WTC11 (cell line): ENCODE measurements around the gene PLCB2. TPM values are rescaled to one million over a fixed set of nuclear protein-coding genes. Genes with fewer than 3 reads are reported as not detected.
A peak's percentile ranks its signal among the peaks of the same experiment; 100 is the strongest.

Experiments
- FOXK1 ChIP-seq: sonication (generic); formaldehyde crosslinking; IDR thresholded peaks from 2 replicates; pipeline ENCODE4 v1.8.0; 2022; ENCODE audit warnings: mild to moderate bottlenecking, moderate library complexity, missing genetic modification reagents
- JUN ChIP-seq: sonication (generic); formaldehyde crosslinking; IDR thresholded peaks from 2 replicates; pipeline ENCODE4 v1.8.0; 2023; ENCODE audit warnings: mild to moderate bottlenecking, missing genetic modification reagents
- KAT7 ChIP-seq: sonication (generic); formaldehyde crosslinking; IDR thresholded peaks from 2 replicates; pipeline ENCODE4 v1.8.1; 2023; ENCODE audit warnings: missing genetic modification reagents, mild to moderate bottlenecking, borderline replicate concordance
- NFATC4 ChIP-seq: fragments of 250-450 bp; sonication (Bioruptor Pico); IDR thresholded peaks from 2 replicates; pipeline ENCODE4 v1.9.0; 2021; ENCODE audit warnings: mild to moderate bottlenecking
- NFE2L1 ChIP-seq: sonication (generic); formaldehyde crosslinking; IDR thresholded peaks from 2 replicates; pipeline ENCODE4 v1.8.1; 2023; ENCODE audit warnings: missing genetic modification reagents
- NR1H2 ChIP-seq: sonication (generic); formaldehyde crosslinking; IDR thresholded peaks from 2 replicates; pipeline ENCODE4 v1.9.0; 2021; ENCODE audit warnings: mild to moderate bottlenecking, moderate library complexity, missing genetic modification reagents
- PRRX2 ChIP-seq: fragments of 250-450 bp; sonication (Bioruptor Pico); IDR thresholded peaks from 2 replicates; pipeline ENCODE4 v1.8.0; 2021; ENCODE audit warnings: mild to moderate bottlenecking
- RORB ChIP-seq: fragments of 250-450 bp; sonication (Bioruptor Pico); IDR thresholded peaks from 2 replicates; pipeline ENCODE4 v1.9.0; 2021; ENCODE audit warnings: mild to moderate bottlenecking
- SMAD3 ChIP-seq: sonication (generic); formaldehyde crosslinking; IDR thresholded peaks from 2 replicates; pipeline ENCODE4 v1.8.0; 2022; ENCODE audit warnings: missing genetic modification reagents, mild to moderate bottlenecking, borderline replicate concordance
- TEAD4 ChIP-seq: sonication (generic); formaldehyde crosslinking; IDR thresholded peaks from 2 replicates; pipeline ENCODE4 v1.8.0; 2022; ENCODE audit warnings: mild to moderate bottlenecking, missing genetic modification reagents
- ZNF121 ChIP-seq: sonication (generic); formaldehyde crosslinking; IDR thresholded peaks from 2 replicates; pipeline ENCODE4 v1.8.0; 2023; ENCODE audit warnings: missing genetic modification reagents
- ZNF263 ChIP-seq: sonication (generic); formaldehyde crosslinking; IDR thresholded peaks from 2 replicates; pipeline ENCODE4 v1.8.1; 2022; ENCODE audit warnings: low read depth, mild to moderate bottlenecking, moderate library complexity, missing genetic modification reagents
- ZNF423 ChIP-seq: fragments of 250-450 bp; sonication (Bioruptor Pico); IDR thresholded peaks from 2 replicates; pipeline ENCODE4 v2.1.2; 2022; ENCODE audit warnings: mild to moderate bottlenecking, moderate library complexity
- ZNF671 ChIP-seq: fragments of 250-450 bp; sonication (Bioruptor Pico); IDR thresholded peaks from 2 replicates; pipeline ENCODE4 v1.8.0; 2021; ENCODE audit warnings: mild to moderate bottlenecking
- total RNA-seq: library from RNA; stranded (reverse); gene quantifications from 3 replicates; pipeline ENCODE4 v1.2.3, GENCODE V29; 2021
- TF ChIP-seq, protein P1 (sequence below): fragments of 250-450 bp; sonication (Bioruptor Pico); IDR thresholded peaks from 2 replicates; pipeline ENCODE4 v1.9.0; 2021; ENCODE audit warnings: mild to moderate bottlenecking, borderline replicate concordance
- TF ChIP-seq, protein P2 (sequence below): fragments of 250-450 bp; sonication (Bioruptor Pico); IDR thresholded peaks from 2 replicates; pipeline ENCODE4 v1.9.0; 2021; ENCODE audit warnings: mild to moderate bottlenecking
- TF ChIP-seq, protein P3 (sequence below): sonication (generic); formaldehyde crosslinking; IDR thresholded peaks from 2 replicates; pipeline ENCODE4 v1.8.0; 2023; ENCODE audit warnings: missing genetic modification reagents, mild to moderate bottlenecking, borderline replicate concordance
- TF ChIP-seq, protein P4 (sequence below): fragments of 250-450 bp; sonication (Bioruptor Pico); conservative IDR thresholded peaks from 2 replicates; pipeline ENCODE4 v1.9.0; 2021; ENCODE audit warnings: mild to moderate bottlenecking
- TF ChIP-seq, protein P5 (sequence below): sonication (generic); formaldehyde crosslinking; IDR thresholded peaks from 2 replicates; pipeline ENCODE4 v1.8.0; 2022; ENCODE audit warnings: mild to moderate bottlenecking, missing genetic modification reagents
- TF ChIP-seq, protein P6 (sequence below): sonication (generic); formaldehyde crosslinking; IDR thresholded peaks from 2 replicates; pipeline ENCODE4 v1.8.0; 2022; ENCODE audit warnings: mild to moderate bottlenecking, missing genetic modification reagents
- TF ChIP-seq, protein P7 (sequence below): sonication (generic); formaldehyde crosslinking; IDR thresholded peaks from 2 replicates; pipeline ENCODE4 v1.8.1; 2022; ENCODE audit warnings: low read depth, mild to moderate bottlenecking, moderate library complexity, missing genetic modification reagents, borderline replicate concordance

The PLCB2 gene
- total RNA-seq, 1 experiment from 2014 or later, result 15.2 TPM

DNA sequence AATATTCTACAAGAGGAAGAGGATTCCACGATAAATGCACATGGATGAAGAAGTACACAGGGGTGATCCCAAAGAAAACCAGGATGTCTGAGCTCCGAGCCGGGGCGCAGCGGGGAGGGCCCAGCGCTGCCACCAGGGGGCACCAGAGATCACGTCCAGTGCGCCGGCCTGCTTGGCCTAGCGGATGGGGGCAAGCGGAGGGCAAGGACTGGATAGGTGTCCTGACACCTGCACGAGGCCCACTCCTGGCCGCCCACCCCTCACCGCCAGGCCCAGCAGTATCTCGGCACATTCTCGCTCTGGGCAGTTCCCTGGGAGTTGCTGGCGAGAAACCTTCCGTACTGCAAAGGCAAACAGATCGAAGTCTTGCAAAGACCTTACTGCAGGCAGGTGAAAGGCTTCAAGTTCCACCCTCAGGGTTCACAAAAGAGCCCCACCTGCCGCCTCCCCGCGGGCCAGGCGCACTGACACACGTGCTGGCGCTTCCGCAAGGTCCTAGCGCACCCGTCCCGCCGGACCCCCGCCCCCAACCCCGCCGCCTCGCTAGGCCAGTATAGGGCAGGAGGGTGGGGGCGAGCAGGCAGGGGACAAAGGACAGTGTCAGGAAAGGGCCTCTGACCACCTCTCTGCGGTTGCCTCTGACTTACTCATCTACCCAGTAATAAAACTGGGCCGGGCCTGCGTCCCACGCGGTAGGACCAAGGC is 28.1 kb downstream of the PLCB2 start (continued):
- TF ChIP-seq, protein P1, sequence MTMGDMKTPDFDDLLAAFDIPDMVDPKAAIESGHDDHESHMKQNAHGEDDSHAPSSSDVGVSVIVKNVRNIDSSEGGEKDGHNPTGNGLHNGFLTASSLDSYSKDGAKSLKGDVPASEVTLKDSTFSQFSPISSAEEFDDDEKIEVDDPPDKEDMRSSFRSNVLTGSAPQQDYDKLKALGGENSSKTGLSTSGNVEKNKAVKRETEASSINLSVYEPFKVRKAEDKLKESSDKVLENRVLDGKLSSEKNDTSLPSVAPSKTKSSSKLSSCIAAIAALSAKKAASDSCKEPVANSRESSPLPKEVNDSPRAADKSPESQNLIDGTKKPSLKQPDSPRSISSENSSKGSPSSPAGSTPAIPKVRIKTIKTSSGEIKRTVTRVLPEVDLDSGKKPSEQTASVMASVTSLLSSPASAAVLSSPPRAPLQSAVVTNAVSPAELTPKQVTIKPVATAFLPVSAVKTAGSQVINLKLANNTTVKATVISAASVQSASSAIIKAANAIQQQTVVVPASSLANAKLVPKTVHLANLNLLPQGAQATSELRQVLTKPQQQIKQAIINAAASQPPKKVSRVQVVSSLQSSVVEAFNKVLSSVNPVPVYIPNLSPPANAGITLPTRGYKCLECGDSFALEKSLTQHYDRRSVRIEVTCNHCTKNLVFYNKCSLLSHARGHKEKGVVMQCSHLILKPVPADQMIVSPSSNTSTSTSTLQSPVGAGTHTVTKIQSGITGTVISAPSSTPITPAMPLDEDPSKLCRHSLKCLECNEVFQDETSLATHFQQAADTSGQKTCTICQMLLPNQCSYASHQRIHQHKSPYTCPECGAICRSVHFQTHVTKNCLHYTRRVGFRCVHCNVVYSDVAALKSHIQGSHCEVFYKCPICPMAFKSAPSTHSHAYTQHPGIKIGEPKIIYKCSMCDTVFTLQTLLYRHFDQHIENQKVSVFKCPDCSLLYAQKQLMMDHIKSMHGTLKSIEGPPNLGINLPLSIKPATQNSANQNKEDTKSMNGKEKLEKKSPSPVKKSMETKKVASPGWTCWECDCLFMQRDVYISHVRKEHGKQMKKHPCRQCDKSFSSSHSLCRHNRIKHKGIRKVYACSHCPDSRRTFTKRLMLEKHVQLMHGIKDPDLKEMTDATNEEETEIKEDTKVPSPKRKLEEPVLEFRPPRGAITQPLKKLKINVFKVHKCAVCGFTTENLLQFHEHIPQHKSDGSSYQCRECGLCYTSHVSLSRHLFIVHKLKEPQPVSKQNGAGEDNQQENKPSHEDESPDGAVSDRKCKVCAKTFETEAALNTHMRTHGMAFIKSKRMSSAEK (CRISPR knock-in tag), result no peak
- TF ChIP-seq ZNF263 (CRISPR knock-in tag) (0 out of 2 replicates have a peak, but pooled peaks have one; percentile 0), TEAD4 (CRISPR knock-in tag) (no peak), ZNF423 (CRISPR knock-in tag) (no peak), PRRX2 (no peak), ZNF671 (CRISPR knock-in tag) (no peak), KAT7 (CRISPR knock-in tag) (peak; percentile 64; the same call in 1 of the 2 replicates), NR1H2 (no peak), RORB (no peak), NFE2L1 (peak; percentile 67; the same call in 1 of the 2 replicates), FOXK1 (CRISPR knock-in tag) (peak; percentile 87; the same call in 1 of the 2 replicates), JUN (CRISPR knock-in tag) (0 out of 2 replicates have a peak, but pooled peaks have one; percentile 53), SMAD3 (no peak; the same call in 1 of the 2 replicates), NFATC4 (CRISPR knock-in tag) (no peak), ZNF121 (CRISPR knock-in tag) (no peak)
- TF ChIP-seq, protein P2, sequence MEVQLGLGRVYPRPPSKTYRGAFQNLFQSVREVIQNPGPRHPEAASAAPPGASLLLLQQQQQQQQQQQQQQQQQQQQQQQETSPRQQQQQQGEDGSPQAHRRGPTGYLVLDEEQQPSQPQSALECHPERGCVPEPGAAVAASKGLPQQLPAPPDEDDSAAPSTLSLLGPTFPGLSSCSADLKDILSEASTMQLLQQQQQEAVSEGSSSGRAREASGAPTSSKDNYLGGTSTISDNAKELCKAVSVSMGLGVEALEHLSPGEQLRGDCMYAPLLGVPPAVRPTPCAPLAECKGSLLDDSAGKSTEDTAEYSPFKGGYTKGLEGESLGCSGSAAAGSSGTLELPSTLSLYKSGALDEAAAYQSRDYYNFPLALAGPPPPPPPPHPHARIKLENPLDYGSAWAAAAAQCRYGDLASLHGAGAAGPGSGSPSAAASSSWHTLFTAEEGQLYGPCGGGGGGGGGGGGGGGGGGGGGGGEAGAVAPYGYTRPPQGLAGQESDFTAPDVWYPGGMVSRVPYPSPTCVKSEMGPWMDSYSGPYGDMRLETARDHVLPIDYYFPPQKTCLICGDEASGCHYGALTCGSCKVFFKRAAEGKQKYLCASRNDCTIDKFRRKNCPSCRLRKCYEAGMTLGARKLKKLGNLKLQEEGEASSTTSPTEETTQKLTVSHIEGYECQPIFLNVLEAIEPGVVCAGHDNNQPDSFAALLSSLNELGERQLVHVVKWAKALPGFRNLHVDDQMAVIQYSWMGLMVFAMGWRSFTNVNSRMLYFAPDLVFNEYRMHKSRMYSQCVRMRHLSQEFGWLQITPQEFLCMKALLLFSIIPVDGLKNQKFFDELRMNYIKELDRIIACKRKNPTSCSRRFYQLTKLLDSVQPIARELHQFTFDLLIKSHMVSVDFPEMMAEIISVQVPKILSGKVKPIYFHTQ (CRISPR knock-in tag), result no peak
- TF ChIP-seq, protein P3, sequence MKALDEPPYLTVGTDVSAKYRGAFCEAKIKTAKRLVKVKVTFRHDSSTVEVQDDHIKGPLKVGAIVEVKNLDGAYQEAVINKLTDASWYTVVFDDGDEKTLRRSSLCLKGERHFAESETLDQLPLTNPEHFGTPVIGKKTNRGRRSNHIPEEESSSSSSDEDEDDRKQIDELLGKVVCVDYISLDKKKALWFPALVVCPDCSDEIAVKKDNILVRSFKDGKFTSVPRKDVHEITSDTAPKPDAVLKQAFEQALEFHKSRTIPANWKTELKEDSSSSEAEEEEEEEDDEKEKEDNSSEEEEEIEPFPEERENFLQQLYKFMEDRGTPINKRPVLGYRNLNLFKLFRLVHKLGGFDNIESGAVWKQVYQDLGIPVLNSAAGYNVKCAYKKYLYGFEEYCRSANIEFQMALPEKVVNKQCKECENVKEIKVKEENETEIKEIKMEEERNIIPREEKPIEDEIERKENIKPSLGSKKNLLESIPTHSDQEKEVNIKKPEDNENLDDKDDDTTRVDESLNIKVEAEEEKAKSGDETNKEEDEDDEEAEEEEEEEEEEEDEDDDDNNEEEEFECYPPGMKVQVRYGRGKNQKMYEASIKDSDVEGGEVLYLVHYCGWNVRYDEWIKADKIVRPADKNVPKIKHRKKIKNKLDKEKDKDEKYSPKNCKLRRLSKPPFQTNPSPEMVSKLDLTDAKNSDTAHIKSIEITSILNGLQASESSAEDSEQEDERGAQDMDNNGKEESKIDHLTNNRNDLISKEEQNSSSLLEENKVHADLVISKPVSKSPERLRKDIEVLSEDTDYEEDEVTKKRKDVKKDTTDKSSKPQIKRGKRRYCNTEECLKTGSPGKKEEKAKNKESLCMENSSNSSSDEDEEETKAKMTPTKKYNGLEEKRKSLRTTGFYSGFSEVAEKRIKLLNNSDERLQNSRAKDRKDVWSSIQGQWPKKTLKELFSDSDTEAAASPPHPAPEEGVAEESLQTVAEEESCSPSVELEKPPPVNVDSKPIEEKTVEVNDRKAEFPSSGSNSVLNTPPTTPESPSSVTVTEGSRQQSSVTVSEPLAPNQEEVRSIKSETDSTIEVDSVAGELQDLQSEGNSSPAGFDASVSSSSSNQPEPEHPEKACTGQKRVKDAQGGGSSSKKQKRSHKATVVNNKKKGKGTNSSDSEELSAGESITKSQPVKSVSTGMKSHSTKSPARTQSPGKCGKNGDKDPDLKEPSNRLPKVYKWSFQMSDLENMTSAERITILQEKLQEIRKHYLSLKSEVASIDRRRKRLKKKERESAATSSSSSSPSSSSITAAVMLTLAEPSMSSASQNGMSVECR (CRISPR knock-in tag), result peak; percentile 95
- TF ChIP-seq, protein P4, sequence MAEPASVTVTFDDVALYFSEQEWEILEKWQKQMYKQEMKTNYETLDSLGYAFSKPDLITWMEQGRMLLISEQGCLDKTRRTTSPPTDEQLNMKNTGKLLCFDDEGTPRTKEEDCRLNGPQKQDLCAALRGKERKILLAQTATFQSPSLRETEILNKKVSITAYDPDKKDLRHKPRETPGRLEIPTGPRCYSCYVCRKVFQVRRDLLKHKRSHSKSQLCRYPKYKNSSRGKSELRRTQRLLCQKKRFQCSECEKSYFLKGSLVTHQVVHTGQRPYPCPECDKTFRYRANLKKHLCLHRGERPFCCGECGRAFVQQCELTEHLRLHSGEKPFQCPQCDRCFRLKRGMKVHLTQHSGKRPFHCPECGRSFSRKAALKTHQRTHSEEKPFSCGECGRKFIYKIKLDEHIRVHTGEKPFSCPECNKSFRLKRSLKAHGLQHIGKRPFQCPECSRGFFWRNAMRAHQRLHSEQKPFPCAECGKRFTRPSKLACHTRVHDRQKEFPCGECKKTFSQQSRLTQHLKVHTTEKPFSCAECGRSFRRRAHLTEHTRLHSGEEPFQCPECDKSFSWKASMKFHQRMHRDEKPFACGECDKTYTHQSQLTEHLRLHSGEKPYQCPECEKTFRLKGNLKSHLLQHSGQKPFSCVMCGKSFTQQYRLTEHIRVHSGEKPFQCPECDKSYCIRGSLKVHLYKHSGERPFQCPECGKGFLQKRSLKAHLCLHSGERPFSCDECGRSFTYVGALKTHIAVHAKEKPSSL (CRISPR knock-in tag), result no peak
- TF ChIP-seq, protein P5, sequence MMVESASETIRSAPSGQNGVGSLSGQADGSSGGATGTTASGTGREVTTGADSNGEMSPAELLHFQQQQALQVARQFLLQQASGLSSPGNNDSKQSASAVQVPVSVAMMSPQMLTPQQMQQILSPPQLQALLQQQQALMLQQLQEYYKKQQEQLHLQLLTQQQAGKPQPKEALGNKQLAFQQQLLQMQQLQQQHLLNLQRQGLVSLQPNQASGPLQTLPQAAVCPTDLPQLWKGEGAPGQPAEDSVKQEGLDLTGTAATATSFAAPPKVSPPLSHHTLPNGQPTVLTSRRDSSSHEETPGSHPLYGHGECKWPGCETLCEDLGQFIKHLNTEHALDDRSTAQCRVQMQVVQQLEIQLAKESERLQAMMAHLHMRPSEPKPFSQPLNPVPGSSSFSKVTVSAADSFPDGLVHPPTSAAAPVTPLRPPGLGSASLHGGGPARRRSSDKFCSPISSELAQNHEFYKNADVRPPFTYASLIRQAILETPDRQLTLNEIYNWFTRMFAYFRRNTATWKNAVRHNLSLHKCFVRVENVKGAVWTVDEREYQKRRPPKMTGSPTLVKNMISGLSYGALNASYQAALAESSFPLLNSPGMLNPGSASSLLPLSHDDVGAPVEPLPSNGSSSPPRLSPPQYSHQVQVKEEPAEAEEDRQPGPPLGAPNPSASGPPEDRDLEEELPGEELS, result peak; percentile 76; the same call in 1 of the 2 replicates
- TF ChIP-seq, protein P6, sequence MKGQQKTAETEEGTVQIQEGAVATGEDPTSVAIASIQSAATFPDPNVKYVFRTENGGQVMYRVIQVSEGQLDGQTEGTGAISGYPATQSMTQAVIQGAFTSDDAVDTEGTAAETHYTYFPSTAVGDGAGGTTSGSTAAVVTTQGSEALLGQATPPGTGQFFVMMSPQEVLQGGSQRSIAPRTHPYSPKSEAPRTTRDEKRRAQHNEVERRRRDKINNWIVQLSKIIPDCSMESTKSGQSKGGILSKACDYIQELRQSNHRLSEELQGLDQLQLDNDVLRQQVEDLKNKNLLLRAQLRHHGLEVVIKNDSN, result peak; percentile 83
- TF ChIP-seq, protein P7, sequence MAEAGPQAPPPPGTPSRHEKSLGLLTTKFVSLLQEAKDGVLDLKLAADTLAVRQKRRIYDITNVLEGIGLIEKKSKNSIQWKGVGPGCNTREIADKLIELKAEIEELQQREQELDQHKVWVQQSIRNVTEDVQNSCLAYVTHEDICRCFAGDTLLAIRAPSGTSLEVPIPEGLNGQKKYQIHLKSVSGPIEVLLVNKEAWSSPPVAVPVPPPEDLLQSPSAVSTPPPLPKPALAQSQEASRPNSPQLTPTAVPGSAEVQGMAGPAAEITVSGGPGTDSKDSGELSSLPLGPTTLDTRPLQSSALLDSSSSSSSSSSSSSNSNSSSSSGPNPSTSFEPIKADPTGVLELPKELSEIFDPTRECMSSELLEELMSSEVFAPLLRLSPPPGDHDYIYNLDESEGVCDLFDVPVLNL (CRISPR knock-in tag), result no peak
